ENCODE data around the gene DROSHA. TPM values are rescaled to one million over a fixed set of nuclear protein-coding genes. Genes with fewer than 3 reads are reported as not detected.

DROSHA gene
- total RNA-seq, 1 experiment from 2014 or later = 73.5 TPM

- H3K27ac ChIP-seq (ENCODE audit: low read depth, low read length) = no peak overlapping the region
- ChIA-PET POLR2A (no interaction called here), CTCF (no interaction called here), RAD21 (ENCODE audit: low non-redundant PET in 1 of 2, low total read pairs in 2 of 2, uncharacterized antibody in 2 of 2, unreplicated experiment in 2 of 2) (no interaction called here)
- H3K27me3 ChIP-seq (ENCODE audit: insufficient read depth, low read length) = no peaks in the 10 kb centered on the region
- ATAC-seq = no peak
- intact Hi-C loops (cut with micrococcal nuclease) = no loop called here
- TF ChIP-seq ATF3 (IDR thresholded peaks at IDR 0.05) (no peak), REST (IDR thresholded peaks at IDR 0.05; ENCODE audit: low read depth) (no peak), RAD21 (IDR thresholded peaks at IDR 0.05; ENCODE audit: low read depth) (no peak), CEBPB (IDR thresholded peaks at IDR 0.05; ENCODE audit: low read depth) (no peak)
- H3K4me2 ChIP-seq (ENCODE audit: low read length) = no peak overlapping the region
- DNase-seq (ENCODE audit: low read depth, low spot score) = no peak
- H4K20me1 ChIP-seq (ENCODE audit: insufficient read depth) = no peaks in the 10 kb centered on the region
- no peaks in the 10 kb centered on the region for H3K9me2 ChIP-seq (ENCODE audit: insufficient read depth)
- H3K9me3 ChIP-seq (ENCODE audit: control insufficient read depth in 1 of 2, insufficient read depth in 1 of 2, low read depth in 1 of 2, low read length in 2 of 2) = no peaks in the 10 kb centered on the region
- H2AFZ ChIP-seq (ENCODE audit: low read depth, low read length, poor library complexity, severe bottlenecking) = no peak overlapping the region
- no peak overlapping the region for H3K4me3 ChIP-seq (replicated peaks in 1 of 2; ENCODE audit: low read depth in 1 of 2, low read length in 2 of 2)
- H3K4me1 ChIP-seq (ENCODE audit: control insufficient read depth in 1 of 2, insufficient read depth in 2 of 2, low read length in 2 of 2) = no peaks in the 10 kb centered on the region
- H3K79me2 ChIP-seq (ENCODE audit: insufficient read depth, low read length) = no peaks in the 10 kb centered on the region
- H3K9ac ChIP-seq (ENCODE audit: low read length) = no peak overlapping the region
- BruUV-seq (replicated peaks) = no TSS peak
- H3K36me3 ChIP-seq (ENCODE audit: control insufficient read depth in 1 of 2, insufficient read depth in 2 of 2, low read length in 2 of 2) = peaks cover 2 to 5% of the 10 kb centered on the region in 2 experiments; a peak in 2 of 4 replicates
Measured at GRCh38 chr5:31427013-31427723, 104.7 kb downstream of the DROSHA start.
